GM23338 (cell line): ENCODE data around the gene RUNX3.

ENCODE experiments used
- CREB1 ChIP-seq: fragments of 250-450 bp; sonication (Bioruptor Pico); IDR thresholded peaks from 2 replicates; pipeline ENCODE4 v1.5.0; 2020; ENCODE audit warnings: low read depth, mild to moderate bottlenecking, moderate library complexity
- CTCF ChIP-seq, 2 experiments: fragments of 200-600 bp in 1 of 2; sonication (generic) in 1 of 2; conservative IDR thresholded peaks; 2 replicates each; pipeline versions ENCODE4 v1.5.1 to v1.6.1; 2016 to 2017; ENCODE audit warnings: antibody characterized with exemption in 2 of 2, low read depth in 2 of 2, mild to moderate bottlenecking in 2 of 2, moderate library complexity in 1 of 2
- EZH2 ChIP-seq: fragments of 200-600 bp; sonication (generic); IDR thresholded peaks from one replicate; pipeline ENCODE4 v1.8.0; 2017; ENCODE audit warnings: antibody characterized with exemption, mild to moderate bottlenecking, low read depth; ENCODE audit not compliant: unreplicated experiment
- POLR2AphosphoS5 ChIP-seq: IDR thresholded peaks from 2 replicates; pipeline ENCODE4 v1.6.1; 2016; ENCODE audit warnings: antibody characterized with exemption, low read depth
- REST ChIP-seq: IDR thresholded peaks from one replicate; pipeline ENCODE4 v1.6.1; 2018; ENCODE audit warnings: antibody characterized with exemption; ENCODE audit not compliant: unreplicated experiment

- no peak for TF ChIP-seq CTCF (conservative IDR thresholded peaks at IDR 0.05; ENCODE audit: low read depth in 2 of 2)
- TF ChIP-seq POLR2AphosphoS5, result no peak
- no peak for TF ChIP-seq CREB1 (CRISPR knock-in tag)
- TF ChIP-seq REST, result no peak
- TF ChIP-seq EZH2, result no peak
These were observed 21.8 kb upstream of the RUNX3 start for GRCh38 chr1:24951810-24952412.
